Esophagus squamous epithelium (tissue), 4 donors: ENCODE measurements around the gene HMCN1.
"Not testable (repeated sequence)": the region's sequence is repeated elsewhere in the genome, so short reads cannot be mapped to it uniquely, and the experiment has no call there.

Experiments used
- POLR2A ChIP-seq, 4 donors: fragments of 450-650 bp; IDR thresholded peaks; one replicate each; pipeline ENCODE4 v1.6.1; 2017; ENCODE audit warnings: antibody characterized with exemption in 4 of 4, mild to moderate bottlenecking in 4 of 4, moderate library complexity in 3 of 4
- TF ChIP-seq, protein P1 (sequence below), 6 experiments: fragments of 450-650 bp in 4 of 6; fragments of 200-600 bp in 2 of 6; sonication (generic) in 2 of 6; IDR thresholded peaks; one replicate each; pipeline ENCODE4 v1.5.1; 2016 to 2019; ENCODE audit warnings: antibody characterized with exemption in 6 of 6, mild to moderate bottlenecking in 4 of 6, moderate library complexity in 4 of 6

DNA sequence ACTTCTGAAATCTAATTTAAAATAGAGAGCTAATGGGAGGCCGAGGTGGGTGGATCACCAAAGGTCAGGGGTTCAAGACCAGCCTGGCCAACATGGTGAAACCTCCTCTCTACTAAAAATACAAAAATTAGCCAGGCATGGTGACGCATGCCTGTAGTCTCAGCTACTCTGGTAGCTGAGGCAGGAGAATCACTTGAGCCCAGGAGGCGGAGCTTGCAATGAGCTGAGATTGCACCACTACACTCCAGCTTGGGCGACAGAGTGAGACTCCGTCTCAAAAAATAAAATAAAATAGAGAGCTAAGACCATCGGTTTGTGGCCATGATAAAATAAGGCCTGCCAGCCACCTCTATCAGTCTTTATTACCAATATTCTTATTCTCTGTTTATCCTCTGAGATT lies 452.1 kb downstream of the HMCN1 start:
- TF ChIP-seq, protein P1, sequence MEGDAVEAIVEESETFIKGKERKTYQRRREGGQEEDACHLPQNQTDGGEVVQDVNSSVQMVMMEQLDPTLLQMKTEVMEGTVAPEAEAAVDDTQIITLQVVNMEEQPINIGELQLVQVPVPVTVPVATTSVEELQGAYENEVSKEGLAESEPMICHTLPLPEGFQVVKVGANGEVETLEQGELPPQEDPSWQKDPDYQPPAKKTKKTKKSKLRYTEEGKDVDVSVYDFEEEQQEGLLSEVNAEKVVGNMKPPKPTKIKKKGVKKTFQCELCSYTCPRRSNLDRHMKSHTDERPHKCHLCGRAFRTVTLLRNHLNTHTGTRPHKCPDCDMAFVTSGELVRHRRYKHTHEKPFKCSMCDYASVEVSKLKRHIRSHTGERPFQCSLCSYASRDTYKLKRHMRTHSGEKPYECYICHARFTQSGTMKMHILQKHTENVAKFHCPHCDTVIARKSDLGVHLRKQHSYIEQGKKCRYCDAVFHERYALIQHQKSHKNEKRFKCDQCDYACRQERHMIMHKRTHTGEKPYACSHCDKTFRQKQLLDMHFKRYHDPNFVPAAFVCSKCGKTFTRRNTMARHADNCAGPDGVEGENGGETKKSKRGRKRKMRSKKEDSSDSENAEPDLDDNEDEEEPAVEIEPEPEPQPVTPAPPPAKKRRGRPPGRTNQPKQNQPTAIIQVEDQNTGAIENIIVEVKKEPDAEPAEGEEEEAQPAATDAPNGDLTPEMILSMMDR (IDR thresholded peaks at IDR 0.05) = not testable (repeated sequence)
- not testable (repeated sequence) for TF ChIP-seq POLR2A (IDR thresholded peaks at IDR 0.05)
